HG03439 (cell line): ENCODE results near the gene CDK8.

Source experiments
- ATAC-seq: cut with Tn5 transposase; IDR thresholded peaks from one replicate; pipeline ENCODE4 v1.9.1; 2021; ENCODE audit warnings: mild to moderate bottlenecking, moderate library complexity; ENCODE audit not compliant: unreplicated experiment

The CDK8 gene

GRCh38 chr13:26378116-26378515 lies 124.2 kb downstream of the CDK8 start:
- no peak for ATAC-seq

GRCh38 chr13:26379831-26380230 lies 125.9 kb downstream of the CDK8 start:
- ATAC-seq = no peak

- no peak for ATAC-seq
These were observed 127.0 kb downstream of the CDK8 start for GRCh38 chr13:26380930-26381329.

- ATAC-seq = no peak
These were observed 128.4 kb downstream of the CDK8 start for GRCh38 chr13:26382366-26382765.

GRCh38 chr13:26382835-26383234 lies 128.9 kb downstream of the CDK8 start:
- ATAC-seq = no peak

GRCh38 chr13:26384587-26384986 lies 130.7 kb downstream of the CDK8 start:
- ATAC-seq = no peak

GRCh38 chr13:26386026-26386425 lies 132.1 kb downstream of the CDK8 start:
- no peak for ATAC-seq

- no peak for ATAC-seq
These were observed 136.3 kb downstream of the CDK8 start for GRCh38 chr13:26390203-26390602.

GRCh38 chr13:26400545-26400944 lies 146.6 kb downstream of the CDK8 start:
- no peak for ATAC-seq

GRCh38 chr13:26401069-26401468 lies 147.1 kb downstream of the CDK8 start:
- ATAC-seq = no peak

GRCh38 chr13:26401578-26402021 lies 147.7 kb downstream of the CDK8 start:
- no peak for ATAC-seq

GRCh38 chr13:26406791-26407190 lies 152.9 kb downstream of the CDK8 start:
- no peak for ATAC-seq

GRCh38 chr13:26411206-26411605 lies 157.3 kb downstream of the CDK8 start:
- no peak for ATAC-seq

- ATAC-seq = no peak
These were observed 158.3 kb downstream of the CDK8 start for GRCh38 chr13:26412263-26412662.

- ATAC-seq = no peak
These were observed 159.2 kb downstream of the CDK8 start for GRCh38 chr13:26412936-26413716.

- no peak for ATAC-seq
These were observed 166.5 kb downstream of the CDK8 start for GRCh38 chr13:26420282-26420960.

GRCh38 chr13:26422036-26422435 lies 168.1 kb downstream of the CDK8 start:
- no peak for ATAC-seq

- ATAC-seq = no peak
These were observed 169.7 kb downstream of the CDK8 start for GRCh38 chr13:26423629-26424028.

- ATAC-seq = no peak
These were observed 170.3 kb downstream of the CDK8 start for GRCh38 chr13:26424181-26424580.

GRCh38 chr13:26425443-26426358 lies 171.8 kb downstream of the CDK8 start:
- no peak for ATAC-seq

- ATAC-seq = no peak
These were observed 179.8 kb downstream of the CDK8 start for GRCh38 chr13:26433776-26434175.
